MM.1S (cell line): ENCODE results near the gene SCO2.
"Not testable (repeated sequence)": the region's sequence is repeated elsewhere in the genome, so short reads cannot be mapped to it uniquely, and the experiment has no call there.

ENCODE experiments used
- DNase-seq: peaks from one replicate; pipeline ENCODE4 v3.0.0-alpha.2; 2015
- H2AFZ ChIP-seq: fragments of 300-600 bp; sonication (generic); 2 replicates; pipeline ENCODE4 v1.6.0; 2016; ENCODE audit warnings: antibody characterized with exemption, low read length
- H3F3A ChIP-seq: fragments of 300-600 bp; sonication (generic); 2 replicates; pipeline ENCODE4 v1.6.1; 2016; ENCODE audit warnings: mild to moderate bottlenecking, antibody characterized with exemption, low read length, moderate library complexity, mixed read lengths; ENCODE audit not compliant: insufficient read depth
- H3K27ac ChIP-seq: fragments of 300-600 bp; sonication (generic); 2 replicates; pipeline ENCODE4 v1.5.1; 2016; ENCODE audit warnings: mild to moderate bottlenecking, low read length
- H3K27me3 ChIP-seq: fragments of 300-600 bp; sonication (generic); replicated peaks from 2 replicates; pipeline ENCODE4 v1.6.0; 2016; ENCODE audit warnings: low read length; ENCODE audit not compliant: insufficient read depth
- H3K36me3 ChIP-seq: fragments of 300-600 bp; sonication (generic); replicated peaks from 2 replicates; pipeline ENCODE4 v1.6.1; 2016; ENCODE audit warnings: mild to moderate bottlenecking, low read length, mixed read lengths; ENCODE audit not compliant: insufficient read depth
- H3K4me1 ChIP-seq: fragments of 300-600 bp; sonication (generic); 2 replicates; pipeline ENCODE4 v1.6.1; 2016; ENCODE audit warnings: low read length, mixed read lengths
- H3K4me2 ChIP-seq: fragments of 300-600 bp; sonication (generic); 2 replicates; pipeline ENCODE4 v1.6.0; 2016; ENCODE audit warnings: low read depth, low read length
- H3K4me3 ChIP-seq: fragments of 300-600 bp; sonication (generic); 2 replicates; pipeline ENCODE4 v1.5.1; 2016; ENCODE audit warnings: low read length, mixed read lengths
- H3K79me2 ChIP-seq: fragments of 300-600 bp; sonication (generic); 2 replicates; pipeline ENCODE4 v1.6.1; 2016; ENCODE audit warnings: mixed run types, low read length, mixed read lengths
- H3K9ac ChIP-seq: fragments of 300-600 bp; sonication (generic); 2 replicates; pipeline ENCODE4 v1.6.1; 2016; ENCODE audit warnings: low read length, mixed read lengths
- H3K9me2 ChIP-seq: fragments of 300-600 bp; sonication (generic); replicated peaks from 2 replicates; pipeline ENCODE4 v1.6.1; 2016; ENCODE audit warnings: mild to moderate bottlenecking, low read length, mixed read lengths; ENCODE audit not compliant: insufficient read depth
- H3K9me3 ChIP-seq: fragments of 300-600 bp; sonication (generic); replicated peaks from 2 replicates; pipeline ENCODE4 v1.6.1; 2016; ENCODE audit warnings: mild to moderate bottlenecking, low read length, mixed read lengths; ENCODE audit not compliant: insufficient read depth
- H4K20me1 ChIP-seq: fragments of 300-600 bp; sonication (generic); 2 replicates; pipeline ENCODE4 v1.6.1; 2016; ENCODE audit warnings: mild to moderate bottlenecking, low read length, moderate library complexity, mixed read lengths; ENCODE audit not compliant: insufficient read depth
- CTCF ChIP-seq: fragments of 300-600 bp; sonication (generic); IDR thresholded peaks from 2 replicates; pipeline ENCODE4 v1.5.1; 2016; ENCODE audit warnings: antibody characterized with exemption, low read length, mixed read lengths
- EZH2 ChIP-seq: fragments of 300-600 bp; sonication (generic); optimal IDR thresholded peaks from 2 replicates; pipeline ENCODE3; 2017; ENCODE audit warnings: low read depth, mild to moderate bottlenecking, antibody characterized with exemption, low read length, mixed read lengths
- EZH2phosphoT487 ChIP-seq: fragments of 300-600 bp; sonication (generic); IDR thresholded peaks from 2 replicates; pipeline ENCODE4 v1.6.1; 2018; ENCODE audit warnings: antibody characterized with exemption, low read length

The SCO2 gene

GRCh38 chr22:50520826-50521453, 4.5 kb downstream of the SCO2 start:
- Histone ChIP-seq H3K36me3 (0 out of 2 replicates have a peak, but pooled peaks cover 3% of the 10 kb centered on the region), H3K9ac (no peak overlapping the region), H3K27me3 (no peaks in the 10 kb centered on the region), H3K4me3 (no peak overlapping the region), H3K9me2 (no peaks in the 10 kb centered on the region), H3K79me2 (peaks cover 58% of the 10 kb centered on the region), H3K4me2 (no peak overlapping the region), H3K27ac (no peak overlapping the region), H3F3A (peaks cover 11% of the 10 kb centered on the region; the same call in 1 of the 2 replicates), H4K20me1 (no peaks in the 10 kb centered on the region), H3K4me1 (peaks cover 14% of the 10 kb centered on the region), H3K9me3 (no peaks in the 10 kb centered on the region), H2AFZ (no peak overlapping the region)
- TF ChIP-seq CTCF (no peak), EZH2 (no peak), EZH2phosphoT487 (no peak)
- no peak for DNase-seq

- not testable (repeated sequence) for H3K27ac ChIP-seq, H3K9ac ChIP-seq, H3K9me3 ChIP-seq, DNase-seq, H2AFZ ChIP-seq, H3K4me3 ChIP-seq, H3K9me2 ChIP-seq, H4K20me1 ChIP-seq, H3K36me3 ChIP-seq, H3K27me3 ChIP-seq, H3K4me2 ChIP-seq
- Histone ChIP-seq H3K79me2 (peaks cover 63% of the 10 kb centered on the region), H3K4me1 (peaks cover 14% of the 10 kb centered on the region), H3F3A (peaks cover 10% of the 10 kb centered on the region; the same call in 1 of the 2 replicates)
These were observed 5.2 kb downstream of the SCO2 start for GRCh38 chr22:50520184-50520583.

- no peaks in the 10 kb centered on the region for H3K9me3 ChIP-seq
- TF ChIP-seq EZH2 (no peak), EZH2phosphoT487 (no peak), CTCF (no peak)
- H3K27ac ChIP-seq, result no peak overlapping the region
- H3K4me2 ChIP-seq, result no peak overlapping the region
- H2AFZ ChIP-seq, result no peak overlapping the region
- no peak overlapping the region for H3K4me3 ChIP-seq
- H3K4me1 ChIP-seq, result peaks cover 10% of the 10 kb centered on the region
- no peak for DNase-seq
- peaks cover 3% of the 10 kb centered on the region; the same call in 1 of the 2 replicates for H3F3A ChIP-seq
- H3K36me3 ChIP-seq, result 0 out of 2 replicates have a peak, but pooled peaks cover 3% of the 10 kb centered on the region
- H3K9me2 ChIP-seq, result no peaks in the 10 kb centered on the region
- no peaks in the 10 kb centered on the region for H3K27me3 ChIP-seq
- H3K79me2 ChIP-seq, result peaks cover 63% of the 10 kb centered on the region
- peaks cover 6% of the 10 kb centered on the region; the same call in 1 of the 2 replicates for H4K20me1 ChIP-seq
- no peak overlapping the region for H3K9ac ChIP-seq
These were observed 6.2 kb downstream of the SCO2 start for GRCh38 chr22:50519151-50519550.

- H3K9me2 ChIP-seq, result no peaks in the 10 kb centered on the region
- TF ChIP-seq EZH2phosphoT487, result no peak
- no peak for TF ChIP-seq EZH2
- TF ChIP-seq CTCF, result no peak
- 0 out of 2 replicates have a peak, but pooled peaks cover 4% of the 10 kb centered on the region for H3K4me1 ChIP-seq
- no peak for DNase-seq
- H3K4me3 ChIP-seq, result no peak overlapping the region
- H3K4me2 ChIP-seq, result no peak overlapping the region
- no peak overlapping the region for H3K27ac ChIP-seq
- no peaks in the 10 kb centered on the region for H3K27me3 ChIP-seq
- H2AFZ ChIP-seq, result no peak overlapping the region
- no peaks in the 10 kb centered on the region for H3K9me3 ChIP-seq
- 0 out of 2 replicates have a peak, but pooled peaks cover 3% of the 10 kb centered on the region for H3K36me3 ChIP-seq
- H3K9ac ChIP-seq, result no peak overlapping the region
- no peaks in the 10 kb centered on the region; the same call in 1 of the 2 replicates for H3F3A ChIP-seq
- H4K20me1 ChIP-seq, result peaks cover 7% of the 10 kb centered on the region; the same call in 1 of the 2 replicates
- H3K79me2 ChIP-seq, result peaks cover 63% of the 10 kb centered on the region
These were observed 6.8 kb downstream of the SCO2 start for GRCh38 chr22:50518606-50519005.
